ENCODE results near the gene ITPR2. TPM values are rescaled to one million over a fixed set of nuclear protein-coding genes. Genes with fewer than 3 reads are reported as not detected.

The ITPR2 gene
- total and polyA plus RNA-seq, 2 of the 13 experiments (the other 11 are each of a cell fraction or from before 2014, with no cell fraction given), result 31.9 to 81.9 TPM

GRCh38 chr12:26801486-26801885, 31.5 kb downstream of the ITPR2 start:
- no peaks in the 10 kb centered on the region for H3K9me3 ChIP-seq (ENCODE audit: low read length)
- DNase-seq (ENCODE audit: low spot score) (no peak), ATAC-seq (no peak), FAIRE-seq (no peak)
- peaks cover 95% of the 10 kb centered on the region for H3K79me2 ChIP-seq (ENCODE audit: insufficient read depth, low read length)
- H2AFZ ChIP-seq (ENCODE audit: low read length), result no peak overlapping the region
- POLR2A ChIA-PET, result interaction anchor here (0.9 kb wide), 1 partner anchor 32 kb away, joined by 3 read pairs; the partner anchor contains the start of gene ITPR2
- H4K20me1 ChIP-seq (ENCODE audit: insufficient read depth, low read length), result peaks cover 30% of the 10 kb centered on the region; the same call in 1 of the 2 replicates
- peaks cover 31% of the 10 kb centered on the region for H3K4me1 ChIP-seq (ENCODE audit: insufficient read depth, low read length)
- no peak overlapping the region for H3K4me3 ChIP-seq (replicated peaks in 1 of 3; ENCODE audit: insufficient read depth in 1 of 3, low read depth in 2 of 3, low read length in 3 of 3)
- 100% methylated on average over 1 of the region's 1 CpG for WGBS (ENCODE audit: low lambda C conversion rate)
- no TSS peak for BruUV-seq (replicated peaks)
- H3K36me3 ChIP-seq (replicated peaks in 1 of 2; ENCODE audit: control insufficient read depth in 1 of 2, insufficient read depth in 2 of 2, low read length in 2 of 2), result peaks cover 4 to 36% of the 10 kb centered on the region in 2 experiments; a peak in 4 of 5 replicates
- CTCF ChIA-PET (ENCODE audit: low intra/inter-chr PET ratio, low total read pairs), result no interaction called here
- no peak overlapping the region for H3K9ac ChIP-seq (ENCODE audit: insufficient read depth, low read depth, low read length)
- H3K27ac ChIP-seq (ENCODE audit: extremely low read length, insufficient read depth, low read length), result no peak overlapping the region
- no peaks in the 10 kb centered on the region for H3K27me3 ChIP-seq (ENCODE audit: control insufficient read depth in 1 of 2, insufficient read depth in 2 of 2, low read length in 2 of 2)
- in situ Hi-C loops (cut with HindIII; ENCODE audit: extremely low pct_ligation_motif_present, low pct_unique_long_range_greater_than_20kb), result no loop called here
- intact Hi-C loops (cut with micrococcal nuclease; ENCODE audit: unreplicated experiment), result no loop called here
- no peak overlapping the region for H3K4me2 ChIP-seq (ENCODE audit: low read depth, low read length)
- TF ChIP-seq NFAT5 (CRISPR knock-in tag; IDR thresholded peaks at IDR 0.05) (no peak), TCF7 (IDR thresholded peaks at IDR 0.05; ENCODE audit: low read depth) (no peak), HOXA3 (CRISPR knock-in tag; IDR thresholded peaks at IDR 0.05) (no peak), ZNF792 (CRISPR knock-in tag; IDR thresholded peaks at IDR 0.05) (no peak), ZNF605 (CRISPR knock-in tag; IDR thresholded peaks at IDR 0.05) (no peak), RBAK (CRISPR knock-in tag; IDR thresholded peaks at IDR 0.05) (no peak), DNMT3B (CRISPR knock-in tag; conservative IDR thresholded peaks at IDR 0.05) (no peak), KLF13 (CRISPR knock-in tag; IDR thresholded peaks at IDR 0.05) (no peak), NR2F6 (IDR thresholded peaks at IDR 0.05) (no peak), NR2F6 (CRISPR knock-in tag; IDR thresholded peaks at IDR 0.05) (no peak), ZBTB20 (CRISPR knock-in tag; IDR thresholded peaks at IDR 0.05; ENCODE audit: borderline replicate concordance, low read depth) (no peak), ZNF251 (CRISPR knock-in tag; IDR thresholded peaks at IDR 0.05) (no peak)
- TF ChIP-seq, protein P1, sequence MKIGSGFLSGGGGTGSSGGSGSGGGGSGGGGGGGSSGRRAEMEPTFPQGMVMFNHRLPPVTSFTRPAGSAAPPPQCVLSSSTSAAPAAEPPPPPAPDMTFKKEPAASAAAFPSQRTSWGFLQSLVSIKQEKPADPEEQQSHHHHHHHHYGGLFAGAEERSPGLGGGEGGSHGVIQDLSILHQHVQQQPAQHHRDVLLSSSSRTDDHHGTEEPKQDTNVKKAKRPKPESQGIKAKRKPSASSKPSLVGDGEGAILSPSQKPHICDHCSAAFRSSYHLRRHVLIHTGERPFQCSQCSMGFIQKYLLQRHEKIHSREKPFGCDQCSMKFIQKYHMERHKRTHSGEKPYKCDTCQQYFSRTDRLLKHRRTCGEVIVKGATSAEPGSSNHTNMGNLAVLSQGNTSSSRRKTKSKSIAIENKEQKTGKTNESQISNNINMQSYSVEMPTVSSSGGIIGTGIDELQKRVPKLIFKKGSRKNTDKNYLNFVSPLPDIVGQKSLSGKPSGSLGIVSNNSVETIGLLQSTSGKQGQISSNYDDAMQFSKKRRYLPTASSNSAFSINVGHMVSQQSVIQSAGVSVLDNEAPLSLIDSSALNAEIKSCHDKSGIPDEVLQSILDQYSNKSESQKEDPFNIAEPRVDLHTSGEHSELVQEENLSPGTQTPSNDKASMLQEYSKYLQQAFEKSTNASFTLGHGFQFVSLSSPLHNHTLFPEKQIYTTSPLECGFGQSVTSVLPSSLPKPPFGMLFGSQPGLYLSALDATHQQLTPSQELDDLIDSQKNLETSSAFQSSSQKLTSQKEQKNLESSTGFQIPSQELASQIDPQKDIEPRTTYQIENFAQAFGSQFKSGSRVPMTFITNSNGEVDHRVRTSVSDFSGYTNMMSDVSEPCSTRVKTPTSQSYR (CRISPR knock-in tag; IDR thresholded peaks at IDR 0.05; ENCODE audit: borderline replicate concordance), result no peak
- TF ChIP-seq, protein P2, sequence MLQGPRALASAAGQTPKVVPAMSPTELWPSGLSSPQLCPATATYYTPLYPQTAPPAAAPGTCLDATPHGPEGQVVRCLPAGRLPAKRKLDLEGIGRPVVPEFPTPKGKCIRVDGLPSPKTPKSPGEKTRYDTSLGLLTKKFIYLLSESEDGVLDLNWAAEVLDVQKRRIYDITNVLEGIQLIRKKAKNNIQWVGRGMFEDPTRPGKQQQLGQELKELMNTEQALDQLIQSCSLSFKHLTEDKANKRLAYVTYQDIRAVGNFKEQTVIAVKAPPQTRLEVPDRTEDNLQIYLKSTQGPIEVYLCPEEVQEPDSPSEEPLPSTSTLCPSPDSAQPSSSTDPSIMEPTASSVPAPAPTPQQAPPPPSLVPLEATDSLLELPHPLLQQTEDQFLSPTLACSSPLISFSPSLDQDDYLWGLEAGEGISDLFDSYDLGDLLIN (CRISPR knock-in tag; IDR thresholded peaks at IDR 0.05; ENCODE audit: borderline replicate concordance), result no peak
